Activated CD4-positive, CD25-positive, alpha-beta regulatory T cell treated with anti-CD3 and anti-CD28 coated beads, Interleukin-2, amount 50 U/mL, for 16 hours (primary cell): ENCODE results near the gene MS4A6E.

ENCODE experiments used
- DNase-seq: peaks from one replicate; pipeline ENCODE4 v3.0.0-alpha.2; 2020; ENCODE audit warnings: low read depth, low spot score

Gene MS4A6E

GRCh38 chr11:60375316-60375715 lies 48.3 kb downstream of the MS4A6E start:
- DNase-seq = no peak

- DNase-seq = no peak
Measured at GRCh38 chr11:60376601-60377000, 49.5 kb downstream of the MS4A6E start.

GRCh38 chr11:60377401-60378136 lies 50.5 kb downstream of the MS4A6E start:
- no peak for DNase-seq

- DNase-seq = no peak
Measured at GRCh38 chr11:60378354-60378753, 51.3 kb downstream of the MS4A6E start, which contains the start of gene MS4A7. TSS of gene MS4A7 (plus strand) at chr11:60378532. CDS start at chr11:60383142, 4,610 bp downstream.

GRCh38 chr11:60389279-60389910 lies 62.3 kb downstream of the MS4A6E start:
- DNase-seq = no peak

GRCh38 chr11:60390419-60390818 lies 63.4 kb downstream of the MS4A6E start:
- no peak for DNase-seq
